HEK293T (cell line): Measurements from ENCODE around the gene VASP.

ENCODE experiments used
- CTCF ChIA-PET: fragments of 350-600 bp; formaldehyde crosslinking; extraction: SDS; loops from one replicate; lab custom pipeline; 2021; ENCODE audit warnings: antibody characterized with exemption, inconsistent platforms; lab: Yijun Ruan, JAX
- POLR2A ChIA-PET: fragments of 350-600 bp; formaldehyde crosslinking; extraction: SDS; loops from one replicate; lab custom pipeline; 2020; ENCODE audit warnings: antibody characterized with exemption, inconsistent platforms; lab: Yijun Ruan, JAX
- DNase-seq: peaks from one replicate; pipeline ENCODE4 v3.0.0; 2012; ENCODE audit warnings: mixed read lengths; ENCODE audit errors: extremely low spot score
- ARNT ChIP-seq: fragments of 450-650 bp; IDR thresholded peaks from 2 replicates; pipeline ENCODE4 v1.6.1; 2017; ENCODE audit warnings: mild to moderate bottlenecking
- BHLHE40 ChIP-seq: fragments of 450-650 bp; IDR thresholded peaks from 2 replicates; pipeline ENCODE4 v1.6.1; 2016; ENCODE audit warnings: mild to moderate bottlenecking, moderate library complexity, borderline replicate concordance
- CTBP1 ChIP-seq: fragments of 450-650 bp; IDR thresholded peaks from 2 replicates; pipeline ENCODE4 v1.6.1; 2016; ENCODE audit warnings: borderline replicate concordance
- ELF4 ChIP-seq: fragments of 450-650 bp; IDR thresholded peaks from 2 replicates; pipeline ENCODE4 v1.6.1; 2017; ENCODE audit warnings: antibody characterized with exemption
- FOXA1 ChIP-seq: fragments of 450-650 bp; IDR thresholded peaks from 2 replicates; pipeline ENCODE4 v1.6.1; 2016; ENCODE audit warnings: mild to moderate bottlenecking
- FOXK2 ChIP-seq: fragments of 450-650 bp; IDR thresholded peaks from 2 replicates; pipeline ENCODE4 v1.6.1; 2016; ENCODE audit warnings: mild to moderate bottlenecking
- FOXM1 ChIP-seq: fragments of 450-650 bp; IDR thresholded peaks from 2 replicates; pipeline ENCODE4 v1.6.1; 2017; ENCODE audit warnings: mild to moderate bottlenecking, borderline replicate concordance
- HDGF ChIP-seq: fragments of 450-650 bp; IDR thresholded peaks from 2 replicates; pipeline ENCODE4 v1.6.1; 2017; ENCODE audit warnings: antibody characterized with exemption, borderline replicate concordance
- L3MBTL2 ChIP-seq: fragments of 450-650 bp; conservative IDR thresholded peaks from 2 replicates; pipeline ENCODE4 v1.6.1; 2016; ENCODE audit warnings: mild to moderate bottlenecking
- LEF1 ChIP-seq: fragments of 450-650 bp; IDR thresholded peaks from 2 replicates; pipeline ENCODE4 v1.6.1; 2017; ENCODE audit warnings: mild to moderate bottlenecking, borderline replicate concordance
- NFRKB ChIP-seq: fragments of 450-650 bp; IDR thresholded peaks from 2 replicates; pipeline ENCODE4 v1.6.1; 2016; ENCODE audit warnings: mild to moderate bottlenecking, moderate library complexity
- SP1 ChIP-seq: fragments of 450-650 bp; IDR thresholded peaks from 2 replicates; pipeline ENCODE4 v1.6.1; 2017
- SUZ12 ChIP-seq: fragments of 450-650 bp; IDR thresholded peaks from 2 replicates; pipeline ENCODE4 v1.6.1; 2016; ENCODE audit warnings: mild to moderate bottlenecking
- TARDBP ChIP-seq: fragments of 450-650 bp; IDR thresholded peaks from 2 replicates; pipeline ENCODE4 v1.6.1; 2016
- ZNF384 ChIP-seq: fragments of 450-650 bp; IDR thresholded peaks from 2 replicates; pipeline ENCODE4 v1.6.1; 2016
- TF ChIP-seq, protein P1 (sequence below): fragments of 450-650 bp; IDR thresholded peaks from 2 replicates; pipeline ENCODE4 v1.6.1; 2016

Gene VASP

GRCh38 chr19:45560038-45560437 lies 52.8 kb downstream of the VASP start:
- CTCF ChIA-PET = no interaction called here
- peak; percentile 2 for DNase-seq
- POLR2A ChIA-PET = no interaction called here
- TF ChIP-seq FOXM1 (no peak), ELF4 (no peak), FOXK2 (no peak), FOXA1 (no peak), ARNT (no peak), BHLHE40 (no peak), CTBP1 (no peak), HDGF (no peak), NFRKB (no peak), SUZ12 (no peak), L3MBTL2 (no peak), LEF1 (no peak), SP1 (no peak), ZNF384 (no peak), TARDBP (no peak)
- TF ChIP-seq, protein P1, sequence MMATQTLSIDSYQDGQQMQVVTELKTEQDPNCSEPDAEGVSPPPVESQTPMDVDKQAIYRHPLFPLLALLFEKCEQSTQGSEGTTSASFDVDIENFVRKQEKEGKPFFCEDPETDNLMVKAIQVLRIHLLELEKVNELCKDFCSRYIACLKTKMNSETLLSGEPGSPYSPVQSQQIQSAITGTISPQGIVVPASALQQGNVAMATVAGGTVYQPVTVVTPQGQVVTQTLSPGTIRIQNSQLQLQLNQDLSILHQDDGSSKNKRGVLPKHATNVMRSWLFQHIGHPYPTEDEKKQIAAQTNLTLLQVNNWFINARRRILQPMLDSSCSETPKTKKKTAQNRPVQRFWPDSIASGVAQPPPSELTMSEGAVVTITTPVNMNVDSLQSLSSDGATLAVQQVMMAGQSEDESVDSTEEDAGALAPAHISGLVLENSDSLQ = no peak

DNA sequence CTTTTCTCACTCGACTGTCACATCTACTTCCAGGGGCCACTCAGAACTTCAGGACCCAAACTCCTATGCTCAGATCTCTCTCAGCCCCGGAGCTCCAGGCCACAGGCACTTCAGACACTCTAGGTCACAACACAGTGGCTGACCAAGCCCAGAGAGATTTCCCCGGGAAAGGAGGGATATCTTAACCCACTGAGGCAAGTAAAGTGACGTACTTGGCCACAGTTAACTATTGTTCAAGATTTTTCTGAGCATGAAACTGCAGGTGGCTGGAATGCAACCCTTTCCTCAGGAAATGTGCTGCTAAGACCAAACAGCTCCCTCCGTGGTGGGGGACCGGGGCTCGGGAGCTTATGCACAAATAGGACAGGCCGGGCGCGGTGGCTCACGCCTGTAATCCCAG lies 53.4 kb downstream of the VASP start:
- no peak for TF ChIP-seq FOXK2
- no peak for TF ChIP-seq HDGF
- no peak for TF ChIP-seq FOXA1
- TF ChIP-seq BHLHE40 = no peak
- DNase-seq = peak; percentile 2
- CTCF ChIA-PET = no interaction called here
- POLR2A ChIA-PET = no interaction called here

DNA sequence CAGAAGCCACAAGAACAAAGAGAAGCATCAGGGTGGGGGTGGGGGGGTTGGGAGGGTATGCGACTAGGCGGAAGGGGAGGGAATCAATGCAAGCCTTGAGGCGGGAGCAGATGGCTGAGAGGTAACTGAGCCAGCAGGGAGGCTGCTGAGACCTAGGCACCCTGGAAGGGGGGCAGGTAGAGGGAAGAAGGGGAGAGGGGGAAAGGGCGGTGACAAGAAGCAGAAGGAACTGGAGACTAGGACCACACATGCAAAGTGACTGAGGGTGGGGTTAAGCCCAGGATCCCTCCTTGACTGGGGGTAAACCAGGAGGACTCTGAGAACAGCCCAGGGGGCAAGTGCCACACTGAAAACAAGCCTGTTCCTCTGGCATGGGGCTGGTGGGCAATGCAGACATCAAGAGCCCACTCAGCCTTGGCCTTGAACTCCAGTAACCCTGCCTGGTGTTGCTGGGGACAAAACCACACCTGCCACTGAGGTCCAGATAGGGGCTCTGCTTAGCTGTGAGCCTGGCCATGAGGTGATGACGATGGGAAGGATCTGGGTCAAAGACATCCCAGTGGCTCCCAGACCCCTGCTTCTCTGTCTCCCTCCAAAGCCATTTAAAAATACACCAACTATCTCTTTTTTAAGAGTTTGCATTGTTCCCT lies 57.0 kb downstream of the VASP start:
- no peak for DNase-seq
- ChIA-PET CTCF (no interaction called here), POLR2A (no interaction called here)
- TF ChIP-seq, protein P1 = no peak
- no peak for TF ChIP-seq BHLHE40
- no peak for TF ChIP-seq FOXM1
- TF ChIP-seq ARNT = no peak
- no peak for TF ChIP-seq ELF4
- no peak for TF ChIP-seq CTBP1
- no peak for TF ChIP-seq NFRKB
- no peak for TF ChIP-seq FOXA1
- no peak for TF ChIP-seq ZNF384
- TF ChIP-seq FOXK2 = no peak
- no peak for TF ChIP-seq TARDBP
- TF ChIP-seq L3MBTL2 = no peak

DNA sequence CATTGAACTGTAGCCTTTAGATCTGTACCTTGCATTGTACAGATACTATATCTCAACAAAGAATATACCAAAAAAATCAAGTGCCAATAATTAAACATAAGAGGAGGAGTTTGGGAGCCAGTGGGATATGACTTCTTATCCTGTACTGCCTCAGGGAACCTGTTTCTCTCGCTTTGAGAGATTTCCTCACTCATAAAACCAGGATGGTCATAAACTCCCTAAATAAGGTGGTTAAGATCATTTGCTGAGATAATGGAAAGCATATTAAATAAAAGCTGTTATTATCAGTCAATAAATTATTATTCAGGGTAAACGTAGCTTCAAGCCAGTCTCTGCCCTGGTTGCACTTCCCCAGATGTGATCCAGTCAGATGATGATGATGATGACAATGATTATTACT lies 60.3 kb downstream of the VASP start:
- POLR2A ChIA-PET = no interaction called here

GRCh38 chr19:45568732-45569131 lies 61.5 kb downstream of the VASP start:
- POLR2A ChIA-PET = no interaction called here
- CTCF ChIA-PET = interaction anchor here (0.9 to 1.5 kb wide), 2 partner anchors 10 to 84 kb away, joined by 3 to 4 read pairs; no protein-coding TSS in a partner anchor
- no peak for DNase-seq
- TF ChIP-seq SUZ12 (no peak), LEF1 (no peak), NFRKB (no peak), SP1 (no peak), FOXA1 (no peak), HDGF (no peak), TARDBP (no peak), ELF4 (no peak), CTBP1 (no peak)

More for the DNA sequence above, 60.3 kb downstream of the VASP start:
- no peak for DNase-seq
- TF ChIP-seq HDGF = no peak
- TF ChIP-seq ELF4 = no peak
- CTCF ChIA-PET = interaction anchor here (0.6 to 1.5 kb wide), 3 partner anchors 9 to 202 kb away, joined by 3 to 4 read pairs (median 3); partner anchors contain the start of gene SIX5

DNA sequence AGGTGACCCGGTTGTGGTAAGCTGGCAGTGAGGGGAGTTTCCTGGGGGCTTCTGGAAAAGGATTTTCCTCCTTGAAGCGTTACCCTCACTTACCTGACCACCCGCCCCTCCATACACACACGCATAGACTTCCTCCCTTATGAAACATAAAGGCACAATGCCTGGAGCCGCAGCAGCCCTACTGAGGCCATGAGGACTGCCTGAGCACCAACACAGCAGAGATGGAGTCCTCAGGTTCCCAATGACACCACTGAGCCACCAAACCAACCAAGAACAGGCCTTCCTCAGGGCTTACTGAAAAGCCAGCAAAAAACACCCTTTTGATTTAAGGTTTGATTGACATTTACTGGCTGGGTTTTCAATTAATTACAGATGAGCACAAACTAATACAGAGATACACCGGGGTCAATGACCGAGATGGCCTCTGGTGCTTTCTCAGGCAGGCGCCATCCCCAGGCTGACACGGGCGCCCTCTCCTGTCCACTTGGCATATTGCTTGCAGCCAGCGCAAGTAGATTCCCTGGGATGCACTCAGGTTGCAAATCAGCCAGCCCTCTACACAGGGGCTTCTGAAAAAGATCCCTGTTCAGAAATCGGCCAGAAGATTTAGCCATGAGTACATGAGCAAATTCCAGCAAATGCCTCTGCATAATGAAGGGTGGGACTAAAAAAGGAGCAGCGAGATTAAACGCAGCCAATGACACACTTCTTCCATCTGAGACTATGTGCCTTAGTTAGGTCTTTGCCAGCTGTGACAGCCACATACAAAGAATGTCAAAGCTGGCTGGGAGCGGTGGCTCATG lies 62.5 kb downstream of the VASP start:
- ChIA-PET POLR2A (no interaction called here), CTCF (interaction anchor here (1.0 to 1.4 kb wide), 2 partner anchors 11 to 42 kb away, joined by 3 to 7 read pairs; no protein-coding TSS in a partner anchor)
- TF ChIP-seq FOXM1 = no peak
- no peak for TF ChIP-seq L3MBTL2
- TF ChIP-seq NFRKB = no peak
- no peak for TF ChIP-seq HDGF
- TF ChIP-seq LEF1 = no peak
- peak; percentile 78 for DNase-seq
